ENCODE measurements around the gene NLK.
"Not testable (repeated sequence)": the region's sequence is repeated elsewhere in the genome, so short reads cannot be mapped to it uniquely, and the experiment has no call there.

- TF ChIP-seq, protein P1, sequence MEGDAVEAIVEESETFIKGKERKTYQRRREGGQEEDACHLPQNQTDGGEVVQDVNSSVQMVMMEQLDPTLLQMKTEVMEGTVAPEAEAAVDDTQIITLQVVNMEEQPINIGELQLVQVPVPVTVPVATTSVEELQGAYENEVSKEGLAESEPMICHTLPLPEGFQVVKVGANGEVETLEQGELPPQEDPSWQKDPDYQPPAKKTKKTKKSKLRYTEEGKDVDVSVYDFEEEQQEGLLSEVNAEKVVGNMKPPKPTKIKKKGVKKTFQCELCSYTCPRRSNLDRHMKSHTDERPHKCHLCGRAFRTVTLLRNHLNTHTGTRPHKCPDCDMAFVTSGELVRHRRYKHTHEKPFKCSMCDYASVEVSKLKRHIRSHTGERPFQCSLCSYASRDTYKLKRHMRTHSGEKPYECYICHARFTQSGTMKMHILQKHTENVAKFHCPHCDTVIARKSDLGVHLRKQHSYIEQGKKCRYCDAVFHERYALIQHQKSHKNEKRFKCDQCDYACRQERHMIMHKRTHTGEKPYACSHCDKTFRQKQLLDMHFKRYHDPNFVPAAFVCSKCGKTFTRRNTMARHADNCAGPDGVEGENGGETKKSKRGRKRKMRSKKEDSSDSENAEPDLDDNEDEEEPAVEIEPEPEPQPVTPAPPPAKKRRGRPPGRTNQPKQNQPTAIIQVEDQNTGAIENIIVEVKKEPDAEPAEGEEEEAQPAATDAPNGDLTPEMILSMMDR (IDR thresholded peaks at IDR 0.05; ENCODE audit: borderline replicate concordance, extremely low read depth, low read length, poor library complexity, severe bottlenecking), result not testable (repeated sequence)
- TF ChIP-seq EZH2 (IDR thresholded peaks at IDR 0.05; ENCODE audit: borderline replicate concordance, low read depth, low read length, severe bottlenecking), result not testable (repeated sequence)
These were observed 189.1 kb downstream of the NLK start for GRCh38 chr17:28231624-28232023.
